GM12865 (cell line): ENCODE data around the gene KCTD13.

Experiments
- DNase-seq: peaks from one replicate; pipeline ENCODE4 v3.0.0; 2010; ENCODE audit warnings: low read depth
- H3K4me3 ChIP-seq: 2 replicates; pipeline ENCODE4 v1.5.1; 2011; ENCODE audit warnings: mild to moderate bottlenecking, low read depth, low read length, control low read depth
- CTCF ChIP-seq: IDR thresholded peaks from 2 replicates; pipeline ENCODE4 v1.5.1; 2011; ENCODE audit warnings: low read length, control low read depth, low read depth, inconsistent platforms; ENCODE audit not compliant: insufficient read depth; ENCODE audit errors: missing control alignments

Gene KCTD13

GRCh38 chr16:29959293-29959692 lies 33.3 kb upstream of the KCTD13 start:
- no peak overlapping the region for H3K4me3 ChIP-seq
- TF ChIP-seq CTCF = no peak
- DNase-seq = no peak

- H3K4me3 ChIP-seq = no peak overlapping the region
- TF ChIP-seq CTCF = no peak
- no peak for DNase-seq
These were observed 32.7 kb upstream of the KCTD13 start for GRCh38 chr16:29958756-29959155.

GRCh38 chr16:29951625-29952365 lies 25.8 kb upstream of the KCTD13 start:
- no peak overlapping the region for H3K4me3 ChIP-seq
- no peak for TF ChIP-seq CTCF
- DNase-seq = no peak

GRCh38 chr16:29950806-29951461 lies 24.9 kb upstream of the KCTD13 start:
- H3K4me3 ChIP-seq = no peak overlapping the region
- no peak for TF ChIP-seq CTCF
- no peak for DNase-seq

GRCh38 chr16:29947897-29948296 lies 21.9 kb upstream of the KCTD13 start:
- no peak for DNase-seq
- no peak for TF ChIP-seq CTCF
- H3K4me3 ChIP-seq = no peak overlapping the region

DNA sequence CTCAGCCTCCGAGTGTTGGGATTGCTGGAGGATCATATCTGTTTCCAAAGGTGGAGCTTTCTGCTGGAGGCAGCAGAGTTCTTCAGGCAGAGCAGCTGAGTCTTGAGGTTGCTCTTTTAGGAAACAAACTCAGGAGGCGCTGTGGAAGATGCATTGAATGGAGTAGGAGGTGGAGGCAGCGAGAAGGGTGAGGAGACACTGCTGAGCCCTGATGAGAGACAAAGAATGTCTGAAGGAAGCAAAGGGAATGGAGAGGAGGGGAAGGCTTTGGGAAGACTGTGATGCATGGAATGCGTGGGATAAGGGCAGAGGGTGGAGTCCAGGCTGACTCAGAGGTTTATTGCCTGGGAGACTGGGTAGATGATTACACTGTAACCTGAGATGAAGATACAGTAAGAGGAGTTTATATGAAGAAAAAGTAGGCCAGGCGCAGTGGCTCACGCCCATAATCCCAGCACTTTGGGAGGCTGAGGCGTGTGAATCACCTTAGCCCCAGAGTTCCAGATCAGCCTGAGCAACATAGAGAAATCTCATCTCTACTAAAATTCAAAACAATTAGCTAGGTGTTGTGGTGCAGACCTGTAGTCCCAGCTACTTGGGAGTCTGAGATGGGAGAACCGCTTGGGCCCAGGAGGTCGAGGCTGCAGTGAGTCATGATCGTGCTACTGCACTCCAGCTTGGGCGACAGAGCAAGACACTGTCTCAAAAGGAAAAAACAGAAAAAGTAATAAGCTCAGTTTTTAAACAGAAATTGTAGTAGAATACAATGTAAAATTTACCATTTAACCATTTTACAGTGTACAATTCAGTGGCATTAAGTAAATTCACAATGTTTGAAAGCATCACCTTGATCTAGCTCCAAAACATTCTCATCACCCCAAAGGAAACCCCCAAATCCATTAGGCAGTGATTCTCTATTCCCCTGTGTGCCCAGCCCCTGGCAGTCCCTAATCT lies 18.1 kb upstream of the KCTD13 start:
- no peak for TF ChIP-seq CTCF
- H3K4me3 ChIP-seq = no peak overlapping the region
- DNase-seq = no peak
